ENCODE measurements around the gene FLNB. TPM values are rescaled to one million over a fixed set of nuclear protein-coding genes. Genes with fewer than 3 reads are reported as not detected.

The FLNB gene
- total RNA-seq, 1 donor from 2014 or later = 80.9 TPM

DNA sequence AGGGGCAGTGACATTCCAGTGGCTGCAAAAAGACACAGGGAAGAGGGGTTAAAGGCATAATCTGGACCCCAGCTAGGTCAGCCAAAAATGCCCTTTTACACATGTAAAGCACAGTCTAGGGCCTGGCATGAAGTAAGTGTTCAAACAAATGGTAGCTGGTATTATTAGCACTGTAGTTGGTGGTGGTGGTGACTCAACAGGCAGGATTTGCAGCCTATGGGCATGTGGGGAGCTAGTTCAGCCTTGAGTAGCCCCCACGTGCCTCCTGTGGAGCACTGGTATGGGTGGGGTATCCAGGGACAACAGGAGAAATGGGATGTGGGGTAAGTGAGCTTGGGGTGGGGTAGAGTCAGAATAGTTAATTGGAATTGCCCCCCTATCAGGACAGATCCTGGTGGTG is 175.0 kb downstream of the FLNB start:
- Histone ChIP-seq H3K9ac (ENCODE audit: low read depth in 1 of 3, low read length in 3 of 3) (no peak overlapping the region), H3K9me3 (ENCODE audit: control insufficient read depth in 3 of 3, low read length in 3 of 3) (no peaks in the 10 kb centered on the region), H3K27me3 (ENCODE audit: control insufficient read depth in 3 of 3, insufficient read depth in 3 of 3, low read length in 3 of 3) (peaks cover 0 to 3% (median 3%) of the 10 kb centered on the region in 3 donors), H3K4me1 (ENCODE audit: control insufficient read depth in 3 of 3, insufficient read depth in 3 of 3, low read length in 3 of 3) (peaks cover 0 to under 1% (median under 1%) of the 10 kb centered on the region in 3 donors), H3K27ac (ENCODE audit: low read depth, low read length) (no peak overlapping the region), H3K36me3 (ENCODE audit: control insufficient read depth in 3 of 3, insufficient read depth in 3 of 3, low read length in 3 of 3) (no peaks in the 10 kb centered on the region), H3K4me3 (ENCODE audit: low read length in 3 of 3) (no peak overlapping the region)

DNA sequence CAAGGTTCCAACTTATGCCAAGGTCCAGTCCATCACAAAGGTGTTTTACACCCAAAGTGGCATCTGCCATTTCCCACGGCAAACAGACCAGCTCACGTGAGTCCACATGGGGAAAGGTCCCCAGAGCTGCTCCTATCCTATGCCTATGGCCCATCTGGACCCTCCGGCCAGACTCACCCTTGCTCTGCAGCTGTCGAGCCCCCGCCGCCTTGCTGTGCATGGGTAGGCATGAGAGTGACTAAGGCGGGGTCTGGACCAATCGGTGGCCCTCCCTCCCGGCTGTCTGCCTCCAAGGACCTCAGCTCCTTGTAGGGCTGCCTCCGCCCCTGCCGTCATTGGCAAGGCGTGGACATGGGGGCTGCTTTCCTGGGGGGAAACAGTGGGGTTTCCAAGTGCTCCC is 175.7 kb downstream of the FLNB start:
- H3K4me1 ChIP-seq (ENCODE audit: control insufficient read depth in 3 of 3, insufficient read depth in 3 of 3, low read length in 3 of 3) = peaks cover 0 to 4% (median 2%) of the 10 kb centered on the region in 3 donors
- no peak overlapping the region for H3K9ac ChIP-seq (ENCODE audit: low read depth in 1 of 3, low read length in 3 of 3)
- peaks cover 0 to 3% (median 3%) of the 10 kb centered on the region in 3 donors for H3K27me3 ChIP-seq (ENCODE audit: control insufficient read depth in 3 of 3, insufficient read depth in 3 of 3, low read length in 3 of 3)
- H3K36me3 ChIP-seq (ENCODE audit: control insufficient read depth in 3 of 3, insufficient read depth in 3 of 3, low read length in 3 of 3) = no peaks in the 10 kb centered on the region
- no peak overlapping the region for H3K27ac ChIP-seq (ENCODE audit: low read depth, low read length)
- no peak overlapping the region for H3K4me3 ChIP-seq (ENCODE audit: low read length in 3 of 3)
- no peaks in the 10 kb centered on the region for H3K9me3 ChIP-seq (ENCODE audit: control insufficient read depth in 3 of 3, low read length in 3 of 3)

DNA sequence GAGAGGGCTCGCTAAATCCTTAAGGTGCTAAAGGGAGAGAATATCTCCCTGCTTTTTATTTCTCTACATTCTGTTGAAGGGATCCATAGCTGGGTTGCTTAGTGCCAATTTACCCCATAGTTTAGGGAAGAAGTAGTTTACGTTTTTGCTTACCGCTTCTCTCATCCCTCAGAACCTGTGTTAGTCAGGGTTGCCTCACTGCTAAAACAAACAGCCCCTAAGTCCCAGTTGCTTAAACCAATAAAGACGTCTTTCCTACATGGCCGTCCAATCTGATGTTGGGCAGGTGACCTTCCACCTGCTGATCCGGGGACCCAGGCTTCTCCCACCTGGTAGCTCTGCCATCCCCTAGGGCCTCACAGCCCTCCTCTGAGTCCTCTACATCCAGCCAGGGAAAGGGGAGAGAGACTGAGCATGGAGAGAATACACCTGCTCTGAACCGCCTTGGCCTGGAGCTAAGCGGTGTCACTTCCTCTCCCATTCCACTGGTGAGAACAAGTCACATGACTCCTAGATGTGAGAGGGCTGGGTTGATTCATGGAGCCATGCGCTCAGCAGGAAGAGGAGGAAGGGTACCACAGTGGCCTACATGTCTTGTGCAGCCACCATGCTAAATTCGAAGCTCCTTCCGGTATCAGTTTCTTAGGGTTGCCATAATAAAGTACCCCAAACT is 176.2 kb downstream of the FLNB start:
- Histone ChIP-seq H3K9me3 (ENCODE audit: control insufficient read depth in 3 of 3, low read length in 3 of 3) (no peaks in the 10 kb centered on the region), H3K36me3 (ENCODE audit: control insufficient read depth in 3 of 3, insufficient read depth in 3 of 3, low read length in 3 of 3) (no peaks in the 10 kb centered on the region), H3K4me1 (ENCODE audit: control insufficient read depth in 3 of 3, insufficient read depth in 3 of 3, low read length in 3 of 3) (peaks cover 0 to 7% (median 2%) of the 10 kb centered on the region in 3 donors), H3K27ac (ENCODE audit: low read depth, low read length) (no peak overlapping the region), H3K9ac (ENCODE audit: low read depth in 1 of 3, low read length in 3 of 3) (no peak overlapping the region), H3K27me3 (ENCODE audit: control insufficient read depth in 3 of 3, insufficient read depth in 3 of 3, low read length in 3 of 3) (peaks cover 0 to 3% (median 3%) of the 10 kb centered on the region in 3 donors), H3K4me3 (ENCODE audit: low read length in 3 of 3) (no peak overlapping the region)

DNA sequence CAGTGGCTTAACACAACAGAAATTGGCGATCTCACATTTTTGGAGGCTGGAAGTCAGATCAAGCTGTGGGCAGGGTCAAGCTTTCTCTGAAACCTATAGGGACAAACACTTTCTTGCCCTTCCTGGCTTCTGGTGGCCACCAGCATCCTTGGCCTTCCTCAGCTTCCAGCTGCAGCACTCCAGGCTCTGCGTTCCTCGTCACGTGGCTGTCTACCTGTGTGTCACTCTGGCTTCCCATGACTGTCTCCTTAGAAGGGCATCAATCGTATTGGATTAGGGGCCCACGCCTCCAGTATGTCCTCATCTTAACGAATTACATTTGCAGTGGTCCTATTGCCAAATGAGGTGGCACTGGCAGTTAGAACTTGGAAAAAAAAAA is 176.7 kb downstream of the FLNB start:
- H3K36me3 ChIP-seq (ENCODE audit: control insufficient read depth in 3 of 3, insufficient read depth in 3 of 3, low read length in 3 of 3) = no peaks in the 10 kb centered on the region

DNA sequence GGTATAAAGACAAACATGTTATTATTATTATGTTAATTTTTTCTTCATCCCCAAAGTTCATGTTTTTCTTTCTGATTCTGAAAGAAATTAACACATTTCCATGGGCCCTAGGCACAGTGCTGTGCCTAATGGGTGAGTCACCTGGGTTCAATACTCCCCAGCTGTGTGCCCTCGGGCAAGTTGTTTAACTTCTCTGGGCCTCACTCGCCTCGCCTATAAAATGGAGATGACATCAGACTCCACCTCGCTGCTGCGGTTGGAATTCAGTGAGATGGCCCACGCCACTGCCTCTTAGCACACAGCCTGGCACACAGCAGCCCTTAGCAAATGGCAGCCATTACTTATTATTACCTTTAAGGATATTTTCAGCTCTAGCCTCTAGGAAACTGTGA is 179.9 kb downstream of the FLNB start:
- H3K4me3 ChIP-seq (ENCODE audit: low read length in 3 of 3) = no peak overlapping the region
- peaks cover 0 to 13% (median 2%) of the 10 kb centered on the region in 3 donors for H3K4me1 ChIP-seq (ENCODE audit: control insufficient read depth in 3 of 3, insufficient read depth in 3 of 3, low read length in 3 of 3)
- H3K27ac ChIP-seq (ENCODE audit: low read depth, low read length) = no peak overlapping the region
- no peaks in the 10 kb centered on the region for H3K36me3 ChIP-seq (ENCODE audit: control insufficient read depth in 3 of 3, insufficient read depth in 3 of 3, low read length in 3 of 3)
- no peaks in the 10 kb centered on the region for H3K9me3 ChIP-seq (ENCODE audit: control insufficient read depth in 3 of 3, low read length in 3 of 3)
- peaks cover 0 to 3% (median 3%) of the 10 kb centered on the region in 3 donors for H3K27me3 ChIP-seq (ENCODE audit: control insufficient read depth in 3 of 3, insufficient read depth in 3 of 3, low read length in 3 of 3)
- H3K9ac ChIP-seq (ENCODE audit: low read depth in 1 of 3, low read length in 3 of 3) = no peak overlapping the region

More for the DNA sequence above, 176.7 kb downstream of the FLNB start:
- H3K9ac ChIP-seq (ENCODE audit: low read depth in 1 of 3, low read length in 3 of 3) = no peak overlapping the region
- H3K4me1 ChIP-seq (ENCODE audit: control insufficient read depth in 3 of 3, insufficient read depth in 3 of 3, low read length in 3 of 3) = peaks cover 0 to 8% (median 2%) of the 10 kb centered on the region in 3 donors
- no peak overlapping the region for H3K4me3 ChIP-seq (ENCODE audit: low read length in 3 of 3)
- H3K27me3 ChIP-seq (ENCODE audit: control insufficient read depth in 3 of 3, insufficient read depth in 3 of 3, low read length in 3 of 3) = peaks cover 0 to 3% (median 3%) of the 10 kb centered on the region in 3 donors
- H3K9me3 ChIP-seq (ENCODE audit: control insufficient read depth in 3 of 3, low read length in 3 of 3) = no peaks in the 10 kb centered on the region
- no peak overlapping the region for H3K27ac ChIP-seq (ENCODE audit: low read depth, low read length)

DNA sequence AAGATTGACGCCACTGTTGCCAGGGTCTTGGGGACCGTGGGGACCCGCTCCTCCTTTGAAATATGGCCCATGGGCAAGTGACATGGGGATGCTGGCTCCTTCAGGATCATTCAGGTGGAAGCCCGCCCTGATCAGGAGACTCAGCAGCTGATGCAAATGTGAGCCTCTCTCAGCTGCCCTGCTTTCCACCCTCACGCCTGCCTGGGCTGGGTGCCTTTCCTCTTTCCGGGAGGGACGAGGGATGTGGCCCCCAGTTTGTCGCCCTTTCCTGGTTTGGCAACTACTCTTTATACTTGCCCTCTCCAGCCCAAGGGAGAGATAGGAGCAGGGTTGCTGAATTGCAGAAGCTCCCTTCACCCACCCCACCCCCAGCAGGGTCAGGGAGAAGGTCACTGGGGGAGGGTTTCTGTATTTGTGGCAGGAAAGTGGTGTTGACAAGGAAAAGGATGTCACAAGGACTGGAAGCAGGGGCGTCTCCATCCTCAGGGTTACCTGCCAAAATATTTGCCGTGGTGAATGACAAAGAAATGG is 180.8 kb downstream of the FLNB start:
- no peaks in the 10 kb centered on the region for H3K27me3 ChIP-seq (ENCODE audit: control insufficient read depth in 3 of 3, insufficient read depth in 3 of 3, low read length in 3 of 3)
- H3K4me1 ChIP-seq (ENCODE audit: control insufficient read depth in 3 of 3, insufficient read depth in 3 of 3, low read length in 3 of 3) = peaks cover 0 to 13% (median 2%) of the 10 kb centered on the region in 3 donors
- no peaks in the 10 kb centered on the region for H3K36me3 ChIP-seq (ENCODE audit: control insufficient read depth in 3 of 3, insufficient read depth in 3 of 3, low read length in 3 of 3)
- no peak overlapping the region for H3K4me3 ChIP-seq (ENCODE audit: low read length in 3 of 3)
- H3K27ac ChIP-seq (ENCODE audit: low read depth, low read length) = no peak overlapping the region
- no peak overlapping the region for H3K9ac ChIP-seq (ENCODE audit: low read depth in 1 of 3, low read length in 3 of 3)
- H3K9me3 ChIP-seq (ENCODE audit: control insufficient read depth in 3 of 3, low read length in 3 of 3) = no peaks in the 10 kb centered on the region

DNA sequence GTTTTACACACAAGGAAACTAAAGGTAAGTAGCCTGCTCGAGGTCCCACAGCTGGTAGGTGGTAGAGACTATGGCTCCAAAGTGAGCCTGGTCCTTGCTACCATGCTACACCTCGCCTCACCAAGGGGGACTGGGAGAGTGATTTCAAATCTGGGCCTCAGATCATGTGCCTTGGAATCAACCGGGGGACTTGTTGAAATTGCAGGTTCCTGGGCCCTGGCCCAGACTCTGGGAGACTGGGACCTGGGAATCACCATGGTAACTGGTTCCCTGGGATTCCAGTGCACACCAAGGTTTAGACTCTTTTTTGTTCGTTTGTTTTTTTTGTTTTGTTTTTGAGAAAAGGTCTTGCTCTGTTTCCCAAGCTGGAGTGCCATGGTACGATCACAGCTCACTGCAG is 181.5 kb downstream of the FLNB start:
- Histone ChIP-seq H3K27ac (ENCODE audit: low read depth, low read length) (no peak overlapping the region), H3K4me1 (ENCODE audit: control insufficient read depth in 3 of 3, insufficient read depth in 3 of 3, low read length in 3 of 3) (peaks cover 0 to 13% (median 2%) of the 10 kb centered on the region in 3 donors), H3K9me3 (ENCODE audit: control insufficient read depth in 3 of 3, low read length in 3 of 3) (no peaks in the 10 kb centered on the region), H3K4me3 (ENCODE audit: low read length in 3 of 3) (no peak overlapping the region), H3K36me3 (ENCODE audit: control insufficient read depth in 3 of 3, insufficient read depth in 3 of 3, low read length in 3 of 3) (no peaks in the 10 kb centered on the region), H3K9ac (ENCODE audit: low read depth in 1 of 3, low read length in 3 of 3) (no peak overlapping the region), H3K27me3 (ENCODE audit: control insufficient read depth in 3 of 3, insufficient read depth in 3 of 3, low read length in 3 of 3) (no peaks in the 10 kb centered on the region)

DNA sequence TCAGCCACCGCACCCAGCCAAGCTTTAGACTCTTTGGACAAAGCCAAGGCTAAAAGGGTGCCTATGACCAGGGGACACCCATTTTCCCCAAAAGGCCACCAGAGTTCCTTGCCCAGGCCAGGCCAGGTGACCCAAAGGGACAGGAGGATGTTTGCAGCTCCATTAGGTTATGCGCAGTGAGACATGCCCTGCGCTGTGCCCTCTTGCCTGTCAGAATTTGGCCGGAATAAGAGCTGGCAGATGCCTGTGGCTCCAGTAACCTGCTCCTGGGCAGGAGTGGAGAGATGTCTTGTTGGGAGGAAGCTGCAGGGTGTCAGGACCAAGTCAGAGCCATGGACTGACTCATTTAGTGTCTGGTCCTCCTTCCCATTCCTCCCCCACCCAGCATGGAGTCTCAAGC is 182.1 kb downstream of the FLNB start:
- H3K9me3 ChIP-seq (ENCODE audit: control insufficient read depth in 3 of 3, low read length in 3 of 3) = no peaks in the 10 kb centered on the region
- H3K9ac ChIP-seq (ENCODE audit: low read depth in 1 of 3, low read length in 3 of 3) = no peak overlapping the region
- no peaks in the 10 kb centered on the region for H3K36me3 ChIP-seq (ENCODE audit: control insufficient read depth in 3 of 3, insufficient read depth in 3 of 3, low read length in 3 of 3)
- peaks cover 0 to 13% (median 2%) of the 10 kb centered on the region in 3 donors for H3K4me1 ChIP-seq (ENCODE audit: control insufficient read depth in 3 of 3, insufficient read depth in 3 of 3, low read length in 3 of 3)
- peak overlapping the region in 1 of 3 donors; percentile 6 for H3K4me3 ChIP-seq (ENCODE audit: low read length in 3 of 3)
- no peak overlapping the region for H3K27ac ChIP-seq (ENCODE audit: low read depth, low read length)
- H3K27me3 ChIP-seq (ENCODE audit: control insufficient read depth in 3 of 3, insufficient read depth in 3 of 3, low read length in 3 of 3) = no peaks in the 10 kb centered on the region

DNA sequence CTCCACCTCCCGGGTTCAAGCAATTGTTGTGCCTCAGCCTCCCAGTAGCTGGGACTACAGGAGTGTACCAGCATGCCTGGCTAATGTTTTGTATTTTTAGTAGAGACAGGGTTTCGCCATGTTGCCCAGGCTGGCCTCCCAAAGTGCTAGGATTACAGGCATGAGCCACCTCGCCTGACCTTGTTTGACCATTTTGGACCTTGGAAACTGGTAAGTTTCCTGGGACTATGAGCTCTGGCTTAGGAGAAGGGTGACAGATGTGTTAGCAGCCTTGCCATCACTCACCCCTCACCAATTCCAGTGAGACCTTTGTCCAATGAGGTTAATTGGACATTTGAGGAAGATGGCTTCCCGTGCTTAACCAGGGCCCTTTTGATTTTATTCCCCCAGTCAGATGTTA is 182.7 kb downstream of the FLNB start:
- H3K36me3 ChIP-seq (ENCODE audit: control insufficient read depth in 3 of 3, insufficient read depth in 3 of 3, low read length in 3 of 3) = no peaks in the 10 kb centered on the region
- no peak overlapping the region for H3K4me3 ChIP-seq (ENCODE audit: low read length in 3 of 3)

DNA sequence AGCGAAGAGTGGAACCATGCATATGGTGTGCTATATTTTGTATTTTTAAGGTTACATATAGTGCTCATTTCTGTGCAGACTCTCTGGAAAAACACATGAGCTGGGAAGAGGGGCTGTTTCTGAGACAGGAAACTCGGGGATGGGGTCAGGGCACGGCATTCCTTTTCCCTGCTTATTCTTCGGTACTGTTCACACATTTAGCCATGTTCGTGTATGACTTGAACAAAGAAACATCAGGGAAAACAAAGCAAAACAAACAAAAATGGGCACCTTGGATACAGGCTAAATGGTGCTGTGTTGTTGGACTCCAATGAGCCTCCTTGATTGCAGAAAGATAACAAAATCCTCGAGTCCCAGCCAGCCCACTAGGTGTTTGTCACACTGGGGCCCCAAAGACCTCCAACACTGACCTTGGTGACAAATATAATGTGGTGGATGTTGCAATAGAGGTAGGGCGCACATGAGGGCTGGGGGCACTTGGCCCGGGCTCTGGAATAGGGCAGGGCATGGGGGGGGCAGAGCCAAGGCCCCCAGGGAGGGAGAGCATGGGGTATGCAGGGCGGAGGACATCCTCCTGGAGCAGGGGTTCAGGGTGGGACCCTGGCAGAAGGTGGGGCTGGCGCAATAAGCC is 183.3 kb downstream of the FLNB start:
- H3K9ac ChIP-seq (ENCODE audit: low read depth in 1 of 3, low read length in 3 of 3) = no peak overlapping the region
- H3K4me1 ChIP-seq (ENCODE audit: control insufficient read depth in 3 of 3, insufficient read depth in 3 of 3, low read length in 3 of 3) = peaks cover 0 to 13% (median 2%) of the 10 kb centered on the region in 3 donors
- no peak overlapping the region for H3K27ac ChIP-seq (ENCODE audit: low read depth, low read length)
- H3K36me3 ChIP-seq (ENCODE audit: control insufficient read depth in 3 of 3, insufficient read depth in 3 of 3, low read length in 3 of 3) = no peaks in the 10 kb centered on the region
- no peaks in the 10 kb centered on the region for H3K9me3 ChIP-seq (ENCODE audit: control insufficient read depth in 3 of 3, low read length in 3 of 3)
- no peaks in the 10 kb centered on the region for H3K27me3 ChIP-seq (ENCODE audit: control insufficient read depth in 3 of 3, insufficient read depth in 3 of 3, low read length in 3 of 3)
- H3K4me3 ChIP-seq (ENCODE audit: low read length in 3 of 3) = no peak overlapping the region

More for the DNA sequence above, 182.7 kb downstream of the FLNB start:
- Histone ChIP-seq H3K27me3 (ENCODE audit: control insufficient read depth in 3 of 3, insufficient read depth in 3 of 3, low read length in 3 of 3) (no peaks in the 10 kb centered on the region), H3K9ac (ENCODE audit: low read depth in 1 of 3, low read length in 3 of 3) (no peak overlapping the region), H3K27ac (ENCODE audit: low read depth, low read length) (no peak overlapping the region), H3K9me3 (ENCODE audit: control insufficient read depth in 3 of 3, low read length in 3 of 3) (no peaks in the 10 kb centered on the region), H3K4me1 (ENCODE audit: control insufficient read depth in 3 of 3, insufficient read depth in 3 of 3, low read length in 3 of 3) (peaks cover 0 to 13% (median 2%) of the 10 kb centered on the region in 3 donors)

All from skeletal muscle tissue (tissue), 4 donors.